Posterior cingulate gyrus (tissue), 11 donors: Measurements from ENCODE around the gene QRICH1.
A peak's percentile ranks its signal among the peaks of the same experiment; 100 is the strongest.

Experiments
- DNase-seq, 10 donors: peaks; one replicate each; pipeline versions ENCODE4 v3.0.0 to v3.0.0-alpha.2; 2020 to 2021; ENCODE audit warnings: mixed read lengths in 3 of 10
- intact Hi-C: fragments of 100-400 bp; cut with DNase I; formaldehyde crosslinking; loops from one replicate; pipeline ENCODE4 v1.15.1; 2023

Gene QRICH1

GRCh38 chr3:49057268-49057667 is 36.6 kb downstream of the QRICH1 start:
- intact Hi-C loops, result no loop called here

GRCh38 chr3:49054344-49054862 is 39.5 kb downstream of the QRICH1 start:
- peak in 1 of 10 donors; percentile 1 for DNase-seq
- intact Hi-C loops, result no loop called here

More at GRCh38 chr3:49057268-49057667, 36.6 kb downstream of the QRICH1 start:
- no peak for DNase-seq

GRCh38 chr3:49053543-49053942 is 40.3 kb downstream of the QRICH1 start:
- intact Hi-C loops, result no loop called here
- DNase-seq, result peak in 1 of 10 donors; percentile 11

- intact Hi-C loops, result no loop called here
- DNase-seq, result peak in 1 of 10 donors; percentile 1
Measured at GRCh38 chr3:49035281-49035680, 58.6 kb downstream of the QRICH1 start.

- intact Hi-C loops, result no loop called here
- peak in 1 of 10 donors; percentile 12 for DNase-seq
Measured at GRCh38 chr3:49034650-49035049, 59.2 kb downstream of the QRICH1 start.

GRCh38 chr3:49032646-49033304 is 61.1 kb downstream of the QRICH1 start:
- DNase-seq, result peak in 2 of 10 donors; percentile 54 to 74
- intact Hi-C loops, result no loop called here

GRCh38 chr3:49030321-49030720 is 63.5 kb downstream of the QRICH1 start:
- peak in 1 of 10 donors; percentile 28 for DNase-seq
- intact Hi-C loops, result no loop called here

- intact Hi-C loops, result loop anchor here (10.0 kb wide), 1 partner anchor 65 kb away; the partner anchor contains the start of gene QRICH1
- DNase-seq, result no peak
Measured at GRCh38 chr3:49029563-49029884, 64.3 kb downstream of the QRICH1 start.

GRCh38 chr3:49028673-49029562 is 65.0 kb downstream of the QRICH1 start, which contains the start of gene IMPDH2:
Gene IMPDH2 (minus strand): TSS chr3:49029398. CDS start chr3:49029350, 48 bp downstream.
- DNase-seq, result peak; percentile 91 to 99 (median 94)
- intact Hi-C loops, result loop anchor here (10.0 kb wide), 1 partner anchor 66 kb away; the partner anchor contains the start of gene QRICH1

GRCh38 chr3:49028298-49028672 is 65.6 kb downstream of the QRICH1 start:
- DNase-seq, result peak in 2 of 10 donors; percentile 5 to 7
- intact Hi-C loops, result loop anchor here (10.0 kb wide), 1 partner anchor 67 kb away; the partner anchor contains the start of gene QRICH1

- intact Hi-C loops, result loop anchor here (10.0 kb wide), 1 partner anchor 67 kb away; the partner anchor contains the start of gene QRICH1
- DNase-seq, result peak in 3 of 10 donors; percentile 53 to 77 (median 60)
Measured at GRCh38 chr3:49027634-49028033, 66.2 kb downstream of the QRICH1 start.

- intact Hi-C loops, result loop anchor here (10.0 kb wide), 1 partner anchor 68 kb away; the partner anchor contains the start of gene QRICH1
- DNase-seq, result peak in 3 of 10 donors; percentile 32 to 73 (median 70)
Measured at GRCh38 chr3:49026536-49026935, 67.3 kb downstream of the QRICH1 start.

GRCh38 chr3:49025793-49026520 is 67.9 kb downstream of the QRICH1 start:
- peak in 3 of 10 donors; percentile 45 to 88 (median 57) for DNase-seq
- intact Hi-C loops, result loop anchor here (10.0 kb wide), 1 partner anchor 69 kb away; the partner anchor contains the start of gene QRICH1

GRCh38 chr3:49025005-49025792 is 68.7 kb downstream of the QRICH1 start:
- DNase-seq, result peak in 3 of 10 donors; percentile 56 to 76 (median 65)
- intact Hi-C loops, result loop anchor here (10.0 kb wide), 1 partner anchor 70 kb away; the partner anchor contains the start of gene QRICH1

- intact Hi-C loops, result loop anchor here (10.0 kb wide), 1 partner anchor 70 kb away; the partner anchor contains the start of gene QRICH1
- peak in 2 of 10 donors; percentile 15 to 41 for DNase-seq
Measured at GRCh38 chr3:49024449-49024848, 69.4 kb downstream of the QRICH1 start.

GRCh38 chr3:49023775-49024174 is 70.1 kb downstream of the QRICH1 start:
- intact Hi-C loops, result loop anchor here (10.0 kb wide), 1 partner anchor 71 kb away; the partner anchor contains the start of gene QRICH1
- DNase-seq, result peak in 2 of 10 donors; percentile 20 to 21

GRCh38 chr3:49022688-49023171 is 71.1 kb downstream of the QRICH1 start:
- peak in 3 of 10 donors; percentile 43 to 65 (median 51) for DNase-seq
- intact Hi-C loops, result loop anchor here (10.0 kb wide), 1 partner anchor 72 kb away; the partner anchor contains the start of gene QRICH1
